Sigmoid colon (tissue), 7 donors: ENCODE results near the gene FSTL3. TPM values are rescaled to one million over a fixed set of nuclear protein-coding genes. Genes with fewer than 3 reads are reported as not detected.

ENCODE experiments used
- DNase-seq: peaks from one replicate; pipeline ENCODE4 v3.0.0-alpha.2; 2019
- H3K27ac ChIP-seq, 4 donors: fragments of 200-600 bp; sonication (generic); one replicate each; pipeline ENCODE4 v1.5.1; 2016 to 2019; ENCODE audit warnings: mild to moderate bottlenecking in 1 of 4
- H3K27me3 ChIP-seq, 3 donors: fragments of 200-600 bp; sonication (generic); one replicate each; pipeline ENCODE4 v1.5.1; 2019; ENCODE audit warnings: mild to moderate bottlenecking in 1 of 3
- H3K36me3 ChIP-seq, 4 donors: fragments of 200-600 bp; sonication (generic); one replicate each; pipeline ENCODE4 v1.5.1; 2016 to 2019
- H3K4me1 ChIP-seq, 4 donors: fragments of 200-600 bp; sonication (generic); one replicate each; pipeline ENCODE4 v1.5.1; 2017 to 2019
- H3K4me3 ChIP-seq, 4 donors: fragments of 200-600 bp; sonication (generic); one replicate each; pipeline ENCODE4 v1.5.1; 2017 to 2019; ENCODE audit warnings: mild to moderate bottlenecking in 2 of 4, moderate library complexity in 1 of 4
- H3K9me3 ChIP-seq, 4 donors: fragments of 200-600 bp in 3 of 4; sonication (generic) in 3 of 4; one replicate each; pipeline versions ENCODE4 v1.5.1 to v1.6.1; 2013 to 2019
- EP300 ChIP-seq, 4 donors: sonication (generic); formaldehyde crosslinking; IDR thresholded peaks; one replicate each; pipeline ENCODE4 v1.6.1; 2017; ENCODE audit warnings: antibody characterized with exemption in 4 of 4
- POLR2A ChIP-seq, 2 donors: fragments of 450-650 bp; IDR thresholded peaks; one replicate each; pipeline ENCODE4 v1.6.1; 2016; ENCODE audit warnings: antibody characterized with exemption in 2 of 2, mild to moderate bottlenecking in 2 of 2, moderate library complexity in 2 of 2
- POLR2AphosphoS5 ChIP-seq, 4 donors: sonication (generic); formaldehyde crosslinking; IDR thresholded peaks; one replicate each; pipeline ENCODE4 v1.6.1; 2017; ENCODE audit warnings: antibody characterized with exemption in 4 of 4
- WGBS, 2 donors: extraction: QIAGEN DNeasy Blood & Tissue Kit; methylation state at CpG; one replicate each; pipeline ENCODE4 v1.1.7; 2013; 5-methylcytosine and 5-hydroxymethylcytosine counted together
- intact Hi-C: fragments of 100-400 bp; cut with DNase I; formaldehyde crosslinking; loops from one replicate; pipeline ENCODE4 v1.15.1; 2023
- polyA plus RNA-seq, 3 donors: library from polyadenylated mRNA; stranded (reverse); fragments of 200-250 nt; gene quantifications; one replicate each; pipeline ENCODE4 v1.2.3, GENCODE V29; 2013
- total RNA-seq, 4 donors: library from RNA; depleted of rRNA; stranded (reverse); fragments of >200 nt; gene quantifications; one replicate each; pipeline ENCODE4 v1.1.0, GENCODE V29; 2016
- TF ChIP-seq, protein P1 (sequence below), 4 experiments: fragments of 450-650 bp in 3 of 4; fragments of 200-600 bp in 1 of 4; IDR thresholded peaks; one replicate each; pipeline ENCODE4 v1.5.1; 2016 to 2019; ENCODE audit warnings: antibody characterized with exemption in 4 of 4, mild to moderate bottlenecking in 3 of 4, moderate library complexity in 2 of 4
- donor health status: healthy with polysubstance abuse.
- donor health status: Bipolar disorder and iron deficiency.
- donor health status: healthy.

Gene FSTL3
- total and polyA plus RNA-seq, 7 donors, result 1.6 to 118 (median 35.7) TPM

DNA sequence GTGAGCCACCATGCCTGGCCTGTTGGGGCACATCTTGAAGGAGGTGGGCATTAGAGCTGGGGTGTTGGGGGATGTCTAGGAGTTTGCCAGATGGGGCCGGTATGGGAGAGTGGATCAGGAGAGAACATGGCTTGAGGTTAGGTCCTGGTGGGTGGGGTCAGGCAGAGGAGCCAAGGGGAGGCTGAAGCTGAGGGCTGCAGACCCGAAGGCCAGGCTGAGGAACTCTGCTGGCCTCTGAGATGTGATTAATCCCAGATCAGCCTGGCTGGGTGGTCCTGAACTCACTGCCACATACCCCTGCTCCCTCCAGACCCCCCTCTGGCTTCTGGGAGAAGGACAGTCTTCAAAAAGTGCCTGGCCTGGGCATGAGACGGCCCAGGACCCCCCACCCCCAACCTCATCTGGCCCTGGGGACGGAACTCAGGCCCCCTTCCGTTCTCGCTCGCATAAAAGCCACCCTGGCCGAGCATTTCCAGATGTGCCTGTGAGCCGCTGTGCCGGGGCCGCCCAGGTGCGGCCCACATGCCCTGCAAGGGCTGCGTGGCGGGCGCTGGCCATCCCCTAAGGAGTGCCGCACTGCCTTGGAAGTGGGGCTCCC is 2.7 kb downstream of the FSTL3 start:
- TF ChIP-seq, protein P1, sequence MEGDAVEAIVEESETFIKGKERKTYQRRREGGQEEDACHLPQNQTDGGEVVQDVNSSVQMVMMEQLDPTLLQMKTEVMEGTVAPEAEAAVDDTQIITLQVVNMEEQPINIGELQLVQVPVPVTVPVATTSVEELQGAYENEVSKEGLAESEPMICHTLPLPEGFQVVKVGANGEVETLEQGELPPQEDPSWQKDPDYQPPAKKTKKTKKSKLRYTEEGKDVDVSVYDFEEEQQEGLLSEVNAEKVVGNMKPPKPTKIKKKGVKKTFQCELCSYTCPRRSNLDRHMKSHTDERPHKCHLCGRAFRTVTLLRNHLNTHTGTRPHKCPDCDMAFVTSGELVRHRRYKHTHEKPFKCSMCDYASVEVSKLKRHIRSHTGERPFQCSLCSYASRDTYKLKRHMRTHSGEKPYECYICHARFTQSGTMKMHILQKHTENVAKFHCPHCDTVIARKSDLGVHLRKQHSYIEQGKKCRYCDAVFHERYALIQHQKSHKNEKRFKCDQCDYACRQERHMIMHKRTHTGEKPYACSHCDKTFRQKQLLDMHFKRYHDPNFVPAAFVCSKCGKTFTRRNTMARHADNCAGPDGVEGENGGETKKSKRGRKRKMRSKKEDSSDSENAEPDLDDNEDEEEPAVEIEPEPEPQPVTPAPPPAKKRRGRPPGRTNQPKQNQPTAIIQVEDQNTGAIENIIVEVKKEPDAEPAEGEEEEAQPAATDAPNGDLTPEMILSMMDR (IDR thresholded peaks at IDR 0.05), result no peak
- TF ChIP-seq EP300 (IDR thresholded peaks at IDR 0.05) (no peak), POLR2AphosphoS5 (IDR thresholded peaks at IDR 0.05) (no peak), POLR2A (IDR thresholded peaks at IDR 0.05) (no peak)
- Histone ChIP-seq H3K36me3 (peaks cover 0 to 7% (median 0%) of the 10 kb centered on the region in 4 donors), H3K27me3 (no peaks in the 10 kb centered on the region), H3K27ac (peak overlapping the region; percentile 97 to 100 (median 98)), H3K4me3 (peak overlapping the region in 3 of 4 donors; percentile 84 to 96 (median 85)), H3K9me3 (no peaks in the 10 kb centered on the region), H3K4me1 (peaks cover 0 to 49% (median 43%) of the 10 kb centered on the region in 4 donors)
- DNase-seq, result no peak
- WGBS, 2 donors, result 90 to 93% methylated on average over 16 of the region's 16 CpGs
- intact Hi-C loops, result loop anchor here (5.0 kb wide), 1 partner anchor 423 kb away; the partner anchor contains the start of gene GPX4

DNA sequence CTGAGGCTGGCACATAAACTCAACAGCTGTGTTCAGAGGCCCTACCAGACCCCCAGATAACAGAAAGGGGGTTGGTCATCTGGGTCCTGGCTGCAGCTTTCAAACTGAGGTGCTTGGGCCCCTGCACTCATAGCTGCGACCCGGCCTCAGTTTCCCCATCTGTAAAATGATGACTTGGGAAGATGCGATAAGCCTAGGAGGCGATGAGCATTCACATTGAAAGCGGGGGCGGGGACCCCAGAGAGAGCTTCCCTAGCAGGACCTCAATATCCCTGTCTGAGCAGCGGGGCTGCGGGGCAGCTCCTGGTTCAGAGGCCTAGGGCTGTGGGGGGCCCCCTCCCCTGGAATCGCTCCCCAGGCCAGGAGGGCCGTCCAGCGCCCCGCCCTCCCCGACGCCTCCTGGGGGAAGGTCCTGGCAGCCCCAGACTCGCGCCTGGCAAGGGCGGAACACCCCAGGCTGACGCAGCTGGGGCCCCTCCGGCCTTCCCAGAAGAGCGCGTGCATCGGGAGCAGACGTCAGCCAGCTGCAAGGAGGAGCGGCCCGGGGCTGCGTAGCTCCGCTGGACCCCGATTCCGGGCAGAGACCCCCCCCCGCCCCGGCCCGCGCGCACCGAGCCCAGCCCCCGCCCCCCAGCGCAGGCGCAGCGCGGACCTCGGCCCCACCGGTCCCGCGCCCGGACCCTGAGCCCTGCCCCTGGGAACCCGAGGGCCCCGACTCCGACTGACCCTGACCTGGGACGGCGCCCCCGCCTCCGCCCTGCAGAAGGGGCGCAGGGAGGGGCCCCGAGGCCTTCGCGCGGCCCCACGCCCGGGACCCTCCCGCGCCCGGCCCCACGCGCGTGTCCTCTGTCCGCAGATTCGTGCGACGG is 3.5 kb downstream of the FSTL3 start:
- H3K4me1 ChIP-seq, result peaks cover 0 to 49% (median 43%) of the 10 kb centered on the region in 4 donors
- no peaks in the 10 kb centered on the region for H3K9me3 ChIP-seq
- DNase-seq, result peak; percentile 93
- no peaks in the 10 kb centered on the region for H3K27me3 ChIP-seq
- peaks cover 0 to 7% (median 0%) of the 10 kb centered on the region in 4 donors for H3K36me3 ChIP-seq
- WGBS, 2 donors, result 5% methylated on average over 69 of the region's 69 CpGs
- peak overlapping the region; percentile 67 to 96 (median 84) for H3K4me3 ChIP-seq
- H3K27ac ChIP-seq, result peak overlapping the region; percentile 97 to 100 (median 98)
- intact Hi-C loops, result loop anchor here (2.0 to 5.0 kb wide), 3 partner anchors 15 to 423 kb away; partner anchors contain the start of genes GPX4 and PALM
- TF ChIP-seq EP300 (IDR thresholded peaks at IDR 0.05) (peak in 2 of 4 donors; percentile 77 to 97), POLR2AphosphoS5 (IDR thresholded peaks at IDR 0.05) (peak; percentile 39 to 94 (median 70))
- TF ChIP-seq, protein P1 (IDR thresholded peaks at IDR 0.05), result no peak

DNA sequence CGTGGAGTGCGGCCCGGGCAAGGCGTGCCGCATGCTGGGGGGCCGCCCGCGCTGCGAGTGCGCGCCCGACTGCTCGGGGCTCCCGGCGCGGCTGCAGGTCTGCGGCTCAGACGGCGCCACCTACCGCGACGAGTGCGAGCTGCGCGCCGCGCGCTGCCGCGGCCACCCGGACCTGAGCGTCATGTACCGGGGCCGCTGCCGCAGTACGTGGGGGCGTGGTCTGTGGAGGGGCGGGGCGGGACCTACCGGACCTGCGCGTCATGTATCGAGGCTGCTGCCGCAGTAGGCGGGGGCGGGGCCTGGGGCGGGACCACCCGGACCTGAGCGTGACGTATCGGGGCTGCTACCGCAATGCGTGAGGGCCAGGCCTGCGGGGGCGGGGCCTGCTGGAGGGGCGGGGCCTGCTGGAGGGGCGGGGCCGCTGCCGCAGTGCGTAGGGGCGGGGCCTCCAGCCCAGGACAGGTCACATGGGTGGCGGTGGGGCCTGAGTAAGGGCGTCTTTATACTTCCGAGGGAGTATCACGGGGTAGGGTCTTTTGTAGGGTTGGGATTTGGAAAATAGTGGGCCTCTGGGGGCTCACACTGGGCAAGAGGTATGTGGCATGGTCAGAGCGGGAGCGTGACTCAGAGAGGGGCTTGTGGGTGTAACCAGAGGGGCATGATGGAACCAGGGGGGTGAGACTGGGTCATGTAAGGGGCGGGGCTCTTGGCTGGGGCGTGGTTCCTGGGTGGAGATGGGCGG is 4.3 kb downstream of the FSTL3 start:
- intact Hi-C loops, result loop anchor here (2.0 kb wide), 2 partner anchors 16 to 28 kb away; partner anchors contain the start of gene PALM
- DNase-seq, result peak; percentile 100
- Histone ChIP-seq H3K9me3 (no peaks in the 10 kb centered on the region), H3K4me3 (peak overlapping the region; percentile 67 to 96 (median 84)), H3K27me3 (no peaks in the 10 kb centered on the region), H3K4me1 (peaks cover 0 to 47% (median 41%) of the 10 kb centered on the region in 4 donors), H3K36me3 (peaks cover 0 to 7% (median 0%) of the 10 kb centered on the region in 4 donors), H3K27ac (peak overlapping the region; percentile 97 to 100 (median 98))
- WGBS, 2 donors, result 1% methylated on average over 70 of the region's 70 CpGs
- TF ChIP-seq POLR2A (IDR thresholded peaks at IDR 0.05), result no peak
- TF ChIP-seq, protein P1 (IDR thresholded peaks at IDR 0.05), result peak in 1 of 4 experiments; percentile 43
- peak; percentile 78 to 92 (median 80) for TF ChIP-seq POLR2AphosphoS5 (IDR thresholded peaks at IDR 0.05)
- TF ChIP-seq EP300 (IDR thresholded peaks at IDR 0.05), result peak in 1 of 4 donors; percentile 62
